ENCODE data around the gene GSG1. TPM values are rescaled to one million over a fixed set of nuclear protein-coding genes. Genes with fewer than 3 reads are reported as not detected.

Gene GSG1
- total RNA-seq, 3 donors from 2014 or later (not counting 1 experiment from before 2014, with no cell fraction given): not detected

DNA sequence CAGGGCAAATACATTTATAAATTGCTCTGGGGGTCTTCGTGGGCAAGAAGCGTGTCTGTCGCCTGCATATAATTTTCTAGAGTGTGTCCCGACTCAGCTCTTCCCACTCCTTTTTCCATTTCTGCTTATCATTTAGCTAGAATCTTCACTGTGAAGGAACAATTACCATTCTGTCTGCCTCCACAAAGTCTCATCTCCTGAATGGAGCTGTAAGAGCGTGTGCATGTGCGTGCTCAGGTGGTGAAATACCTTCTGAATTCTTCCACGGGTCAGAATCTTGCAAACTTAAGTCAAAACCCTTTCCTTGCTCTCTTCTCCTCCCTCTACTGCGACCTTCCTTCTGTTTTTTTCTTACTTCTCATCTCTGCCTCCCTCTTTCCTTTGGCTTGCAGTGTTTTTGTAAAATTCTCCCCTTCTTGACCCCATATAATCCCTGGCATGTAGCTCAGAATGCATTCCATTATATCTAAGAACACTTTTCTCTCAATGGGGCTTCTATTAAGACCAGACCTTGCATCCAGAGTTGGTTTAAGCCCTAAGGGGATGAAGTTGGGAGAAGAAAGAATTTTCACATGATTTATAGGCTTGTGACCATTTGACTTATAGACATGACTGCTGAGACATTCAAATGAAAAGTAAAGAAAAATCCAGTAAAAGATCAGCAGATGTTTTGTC is 25.0 kb upstream of the GSG1 start:
- WGBS (ENCODE audit: insufficient coverage): 90% methylated on average over 8 of the region's 8 CpGs

DNA sequence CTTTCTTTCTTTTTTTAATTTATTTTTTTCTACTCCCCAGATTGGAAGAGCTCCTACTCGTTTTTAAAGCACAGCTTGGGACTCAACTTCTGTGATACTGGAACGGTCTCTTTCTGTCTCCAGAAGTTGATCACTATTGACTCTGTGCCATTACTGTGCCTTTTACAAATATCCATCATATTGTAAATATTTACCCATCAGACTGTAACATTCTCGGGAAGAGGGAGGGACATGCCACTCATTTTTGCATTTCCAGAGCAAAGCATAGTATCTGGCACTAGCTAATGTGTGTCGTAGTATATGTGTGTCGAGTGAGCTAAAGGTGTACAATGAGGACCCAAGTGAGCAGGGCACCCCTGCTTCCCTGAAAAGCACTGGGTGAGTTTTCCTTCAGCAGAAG is 24.0 kb upstream of the GSG1 start:
- TF ChIP-seq, protein P1, sequence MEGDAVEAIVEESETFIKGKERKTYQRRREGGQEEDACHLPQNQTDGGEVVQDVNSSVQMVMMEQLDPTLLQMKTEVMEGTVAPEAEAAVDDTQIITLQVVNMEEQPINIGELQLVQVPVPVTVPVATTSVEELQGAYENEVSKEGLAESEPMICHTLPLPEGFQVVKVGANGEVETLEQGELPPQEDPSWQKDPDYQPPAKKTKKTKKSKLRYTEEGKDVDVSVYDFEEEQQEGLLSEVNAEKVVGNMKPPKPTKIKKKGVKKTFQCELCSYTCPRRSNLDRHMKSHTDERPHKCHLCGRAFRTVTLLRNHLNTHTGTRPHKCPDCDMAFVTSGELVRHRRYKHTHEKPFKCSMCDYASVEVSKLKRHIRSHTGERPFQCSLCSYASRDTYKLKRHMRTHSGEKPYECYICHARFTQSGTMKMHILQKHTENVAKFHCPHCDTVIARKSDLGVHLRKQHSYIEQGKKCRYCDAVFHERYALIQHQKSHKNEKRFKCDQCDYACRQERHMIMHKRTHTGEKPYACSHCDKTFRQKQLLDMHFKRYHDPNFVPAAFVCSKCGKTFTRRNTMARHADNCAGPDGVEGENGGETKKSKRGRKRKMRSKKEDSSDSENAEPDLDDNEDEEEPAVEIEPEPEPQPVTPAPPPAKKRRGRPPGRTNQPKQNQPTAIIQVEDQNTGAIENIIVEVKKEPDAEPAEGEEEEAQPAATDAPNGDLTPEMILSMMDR (IDR thresholded peaks at IDR 0.05): no peak
- H3K36me3 ChIP-seq (ENCODE audit: control insufficient read depth, insufficient read depth, low read length): no peaks in the 10 kb centered on the region
- Mint-ChIP-seq H3K36me3 (no peaks in the 10 kb centered on the region), H3K4me3 (no peak overlapping the region), H3K27me3 (ENCODE audit: low read depth in 2 of 2) (peaks cover 28 to 30% of the 10 kb centered on the region in 2 donors), H3K27ac (no peak overlapping the region), H3K4me1 (no peaks in the 10 kb centered on the region), H3K9me3 (no peaks in the 10 kb centered on the region)
- 86% methylated on average over 4 of the region's 5 CpGs for WGBS (ENCODE audit: insufficient coverage)
- H3K4me3 ChIP-seq (ENCODE audit: low read length): no peak overlapping the region
- ATAC-seq (no peak), DNase-seq (no peak)
- no peaks in the 10 kb centered on the region for H3K4me1 ChIP-seq (ENCODE audit: control insufficient read depth, insufficient read depth, low read length)
- H3K9me3 ChIP-seq (ENCODE audit: control insufficient read depth, insufficient read depth, low read length): no peaks in the 10 kb centered on the region
- intact Hi-C loops (cut with micrococcal nuclease): no loop called here
- H3K27me3 ChIP-seq (ENCODE audit: control insufficient read depth, insufficient read depth, low read length): no peaks in the 10 kb centered on the region
- H3K27ac ChIP-seq (ENCODE audit: low read length): no peak overlapping the region

More for the DNA sequence above, 25.0 kb upstream of the GSG1 start:
- H3K27me3 Mint-ChIP-seq (ENCODE audit: low read depth in 2 of 2): peaks cover 30 to 31% of the 10 kb centered on the region in 2 donors
- no peak overlapping the region for H3K4me3 Mint-ChIP-seq
- H3K36me3 Mint-ChIP-seq: no peaks in the 10 kb centered on the region
- no peak for DNase-seq
- intact Hi-C loops (cut with micrococcal nuclease): no loop called here
- Histone ChIP-seq H3K27ac (ENCODE audit: low read length) (no peak overlapping the region), H3K9me3 (ENCODE audit: control insufficient read depth, insufficient read depth, low read length) (no peaks in the 10 kb centered on the region), H3K27me3 (ENCODE audit: control insufficient read depth, insufficient read depth, low read length) (no peaks in the 10 kb centered on the region), H3K4me3 (ENCODE audit: low read length) (no peak overlapping the region), H3K36me3 (ENCODE audit: control insufficient read depth, insufficient read depth, low read length) (no peaks in the 10 kb centered on the region), H3K4me1 (ENCODE audit: control insufficient read depth, insufficient read depth, low read length) (no peaks in the 10 kb centered on the region)
- TF ChIP-seq, protein P1 (IDR thresholded peaks at IDR 0.05): no peak
- no peak for ATAC-seq
- no peak overlapping the region for H3K27ac Mint-ChIP-seq
- H3K9me3 Mint-ChIP-seq: no peaks in the 10 kb centered on the region
- no peaks in the 10 kb centered on the region for H3K4me1 Mint-ChIP-seq

DNA sequence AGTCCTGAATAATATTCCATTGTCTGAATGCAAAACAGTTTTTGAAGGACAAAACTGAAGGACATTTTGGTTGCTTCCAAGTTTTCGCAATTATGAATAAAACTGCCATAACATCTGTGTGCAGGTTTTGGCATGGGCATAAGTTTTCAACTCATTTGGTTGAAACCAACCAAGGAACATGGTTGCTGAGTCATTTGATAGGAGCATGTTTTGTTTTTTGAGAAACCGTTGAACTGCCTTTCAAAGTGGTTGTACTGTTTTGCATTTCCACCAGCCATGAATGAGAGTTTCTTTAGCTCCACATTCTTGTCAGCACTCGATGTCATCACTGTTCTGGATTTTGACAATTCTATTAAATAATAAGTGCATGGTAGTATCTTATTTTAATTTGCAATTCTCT is 23.0 kb upstream of the GSG1 start:
- Mint-ChIP-seq H3K27me3 (ENCODE audit: low read depth in 2 of 2) (peaks cover 23 to 31% of the 10 kb centered on the region in 2 donors), H3K4me1 (no peaks in the 10 kb centered on the region), H3K9me3 (no peaks in the 10 kb centered on the region), H3K36me3 (no peaks in the 10 kb centered on the region), H3K27ac (no peak overlapping the region), H3K4me3 (no peak overlapping the region)
- Histone ChIP-seq H3K27ac (ENCODE audit: low read length) (no peak overlapping the region), H3K9me3 (ENCODE audit: control insufficient read depth, insufficient read depth, low read length) (no peaks in the 10 kb centered on the region), H3K4me3 (ENCODE audit: low read length) (no peak overlapping the region), H3K36me3 (ENCODE audit: control insufficient read depth, insufficient read depth, low read length) (no peaks in the 10 kb centered on the region), H3K27me3 (ENCODE audit: control insufficient read depth, insufficient read depth, low read length) (no peaks in the 10 kb centered on the region), H3K4me1 (ENCODE audit: control insufficient read depth, insufficient read depth, low read length) (no peaks in the 10 kb centered on the region)
- WGBS (ENCODE audit: insufficient coverage): 68% methylated on average over 3 of the region's 3 CpGs
- intact Hi-C loops (cut with micrococcal nuclease): no loop called here
- DNase-seq (no peak), ATAC-seq (no peak)
- TF ChIP-seq, protein P1 (IDR thresholded peaks at IDR 0.05): no peak

DNA sequence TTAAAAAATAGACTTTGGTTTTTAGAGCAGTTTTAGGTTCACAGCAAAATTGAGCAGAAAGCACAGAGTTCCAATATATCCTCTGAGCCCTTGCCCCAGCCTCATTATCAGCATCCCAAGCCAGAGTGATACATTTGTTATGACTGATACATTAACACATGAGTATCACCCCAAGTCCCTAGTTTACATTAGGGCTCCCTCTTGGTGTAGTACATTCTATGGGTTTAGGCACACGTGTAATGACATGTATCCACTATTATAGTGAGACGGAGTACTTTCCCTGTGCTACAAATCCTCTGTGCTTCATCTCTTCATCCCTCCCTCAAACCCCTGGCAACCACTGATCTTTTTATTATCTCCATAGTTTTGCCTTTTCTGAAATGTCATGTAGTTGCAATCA is 22.5 kb upstream of the GSG1 start:
- Histone ChIP-seq H3K4me1 (ENCODE audit: control insufficient read depth, insufficient read depth, low read length) (no peaks in the 10 kb centered on the region), H3K9me3 (ENCODE audit: control insufficient read depth, insufficient read depth, low read length) (no peaks in the 10 kb centered on the region), H3K4me3 (ENCODE audit: low read length) (no peak overlapping the region), H3K27ac (ENCODE audit: low read length) (no peak overlapping the region), H3K36me3 (ENCODE audit: control insufficient read depth, insufficient read depth, low read length) (no peaks in the 10 kb centered on the region), H3K27me3 (ENCODE audit: control insufficient read depth, insufficient read depth, low read length) (no peaks in the 10 kb centered on the region)
- H3K27me3 Mint-ChIP-seq (ENCODE audit: low read depth in 2 of 2): peaks cover 20 to 31% of the 10 kb centered on the region in 2 donors
- ATAC-seq (no peak), DNase-seq (no peak)
- intact Hi-C loops (cut with micrococcal nuclease): no loop called here
- H3K4me3 Mint-ChIP-seq: no peak overlapping the region
- 83% methylated on average over 2 of the region's 2 CpGs for WGBS (ENCODE audit: insufficient coverage)
- no peaks in the 10 kb centered on the region for H3K36me3 Mint-ChIP-seq
- no peaks in the 10 kb centered on the region for H3K9me3 Mint-ChIP-seq
- TF ChIP-seq, protein P1 (IDR thresholded peaks at IDR 0.05): no peak
- no peaks in the 10 kb centered on the region for H3K4me1 Mint-ChIP-seq
- H3K27ac Mint-ChIP-seq: no peak overlapping the region
